ENCODE data around the gene TLL1.

Gene TLL1

GRCh38 chr4:166128403-166128802 is 255.4 kb downstream of the TLL1 start:
- no peak for TF ChIP-seq CTCF (IDR thresholded peaks at IDR 0.05; ENCODE audit: low read depth, low read length)
- H3K4me3 ChIP-seq (ENCODE audit: low read depth, low read length) = no peak overlapping the region

GRCh38 chr4:166134285-166134684 is 261.2 kb downstream of the TLL1 start:
- no peak overlapping the region for H3K4me3 ChIP-seq (ENCODE audit: low read depth, low read length)
- TF ChIP-seq CTCF (IDR thresholded peaks at IDR 0.05; ENCODE audit: low read depth, low read length) = no peak

GRCh38 chr4:166140951-166141350 is 267.9 kb downstream of the TLL1 start:
- no peak for TF ChIP-seq CTCF (IDR thresholded peaks at IDR 0.05; ENCODE audit: low read depth, low read length)
- no peak overlapping the region for H3K4me3 ChIP-seq (ENCODE audit: low read depth, low read length)

- no peak overlapping the region for H3K4me3 ChIP-seq (ENCODE audit: low read depth, low read length)
- no peak for TF ChIP-seq CTCF (IDR thresholded peaks at IDR 0.05; ENCODE audit: low read depth, low read length)
Measured at GRCh38 chr4:166143227-166143626, 270.2 kb downstream of the TLL1 start.

GRCh38 chr4:166144607-166145006 is 271.6 kb downstream of the TLL1 start:
- H3K4me3 ChIP-seq (ENCODE audit: low read depth, low read length) = no peak overlapping the region
- TF ChIP-seq CTCF (IDR thresholded peaks at IDR 0.05; ENCODE audit: low read depth, low read length) = no peak

- TF ChIP-seq CTCF (IDR thresholded peaks at IDR 0.05; ENCODE audit: low read depth, low read length) = no peak
- no peak overlapping the region for H3K4me3 ChIP-seq (ENCODE audit: low read depth, low read length)
Measured at GRCh38 chr4:166146806-166147540, 273.9 kb downstream of the TLL1 start.
